ENCODE results near the gene TMEM161A.
A peak's percentile ranks its signal among the peaks of the same experiment; 100 is the strongest.
"Not testable (repeated sequence)": the region's sequence is repeated elsewhere in the genome, so short reads cannot be mapped to it uniquely, and the experiment has no call there.

The TMEM161A gene

GRCh38 chr19:19154768-19155494, 16.7 kb upstream of the TMEM161A start:
- no peak for DNase-seq

- DNase-seq, result no peak
Observed at GRCh38 chr19:19152668-19153384, 14.5 kb upstream of the TMEM161A start.

GRCh38 chr19:19151418-19151817, 13.1 kb upstream of the TMEM161A start:
- no peak for DNase-seq

- no peak for DNase-seq
Observed at GRCh38 chr19:19149435-19149834, 11.2 kb upstream of the TMEM161A start.

- DNase-seq, result not testable (repeated sequence)
Observed at GRCh38 chr19:19148504-19148903, 10.2 kb upstream of the TMEM161A start.

- DNase-seq, result no peak
Observed at GRCh38 chr19:19147344-19147743, 9.1 kb upstream of the TMEM161A start.

- no peak for DNase-seq
Observed at GRCh38 chr19:19146865-19147264, 8.6 kb upstream of the TMEM161A start.

GRCh38 chr19:19145684-19146608, 7.7 kb upstream of the TMEM161A start:
- DNase-seq, result peak; percentile 53

GRCh38 chr19:19145281-19145680, 7.0 kb upstream of the TMEM161A start:
- DNase-seq, result no peak

GRCh38 chr19:19142347-19142746, 4.1 kb upstream of the TMEM161A start:
- DNase-seq, result no peak

GRCh38 chr19:19140476-19140875, 2.2 kb upstream of the TMEM161A start:
- no peak for DNase-seq

- DNase-seq, result no peak
Observed at GRCh38 chr19:19139876-19140229, 1.6 kb upstream of the TMEM161A start.

- no peak for DNase-seq
Observed at GRCh38 chr19:19137556-19138108, 646 bp downstream of the TMEM161A start.

- not testable (repeated sequence) for DNase-seq
Observed at GRCh38 chr19:19135713-19136112, 2.6 kb downstream of the TMEM161A start.

- DNase-seq, result no peak
Observed at GRCh38 chr19:19134687-19135158, 3.6 kb downstream of the TMEM161A start.

- no peak for DNase-seq
Observed at GRCh38 chr19:19133985-19134384, 4.3 kb downstream of the TMEM161A start.

GRCh38 chr19:19132912-19133311, 5.4 kb downstream of the TMEM161A start:
- DNase-seq, result no peak

GRCh38 chr19:19131989-19132388, 6.3 kb downstream of the TMEM161A start:
- no peak for DNase-seq

- DNase-seq, result no peak
Observed at GRCh38 chr19:19126102-19126501, 12.2 kb downstream of the TMEM161A start.

- no peak for DNase-seq
Observed at GRCh38 chr19:19123386-19123785, 14.9 kb downstream of the TMEM161A start.

GRCh38 chr19:19122902-19123301, 15.4 kb downstream of the TMEM161A start:
- DNase-seq, result no peak

- DNase-seq, result no peak
Observed at GRCh38 chr19:19121371-19121770, 16.9 kb downstream of the TMEM161A start.
